ENCODE measurements around the gene STON2.
"Not testable (repeated sequence)": the region's sequence is repeated elsewhere in the genome, so short reads cannot be mapped to it uniquely, and the experiment has no call there.

Gene STON2

DNA sequence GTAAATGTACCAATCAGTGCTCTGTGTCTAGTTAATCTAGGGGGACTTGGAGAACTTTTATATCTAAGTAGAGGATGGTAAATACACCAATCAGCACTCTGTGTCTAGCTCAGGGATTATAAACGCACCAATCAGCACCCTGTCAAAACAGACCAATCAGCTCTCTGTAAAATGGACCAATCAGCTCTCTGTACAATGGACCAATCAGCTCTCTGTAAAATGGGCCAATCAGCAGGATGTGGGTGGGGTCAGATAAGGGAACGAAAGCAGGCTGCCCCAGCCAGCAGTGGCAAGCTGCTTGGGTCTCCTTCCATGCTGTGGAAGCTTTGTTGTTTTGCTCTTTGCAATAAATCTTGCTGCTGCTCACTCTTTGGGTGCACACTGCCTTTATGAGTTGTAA is 163.3 kb downstream of the STON2 start:
- not testable (repeated sequence) for H3K4me1 ChIP-seq (ENCODE audit: control insufficient read depth, insufficient read depth, low read length); H3K27me3 ChIP-seq (ENCODE audit: control insufficient read depth, insufficient read depth, low read length, poor library complexity, severe bottlenecking); H3K27ac ChIP-seq (ENCODE audit: insufficient read depth, low read depth, low read length, poor library complexity, severe bottlenecking); H3K9me3 ChIP-seq (ENCODE audit: control insufficient read depth, low read length); H3K4me3 ChIP-seq (ENCODE audit: insufficient read depth, low read depth, low read length); H3K36me3 ChIP-seq (ENCODE audit: control insufficient read depth, insufficient read depth, low read length)
- WGBS, 2 experiments, result 90 to 93% methylated on average over 2 of the region's 2 CpGs

DNA sequence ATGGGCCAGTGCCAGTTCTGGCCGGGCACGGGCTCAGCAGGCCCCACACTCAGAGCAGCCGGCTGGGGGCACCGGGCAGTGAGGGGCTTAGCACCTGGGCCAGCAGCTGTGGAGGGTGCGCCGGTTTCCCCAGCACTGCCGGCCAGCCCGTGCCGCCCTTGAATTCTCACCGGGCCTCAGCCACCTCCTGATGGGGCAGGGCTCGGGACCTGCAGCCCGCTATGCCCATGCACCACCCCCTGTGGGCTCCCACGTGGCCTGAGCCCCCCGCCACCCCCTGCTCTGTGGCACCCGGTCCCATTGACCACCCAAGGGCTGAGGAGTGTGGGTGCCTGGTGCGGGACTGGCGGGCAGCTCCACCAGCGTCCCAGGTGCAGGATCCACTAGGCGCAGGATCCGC is 164.0 kb downstream of the STON2 start:
- WGBS, 2 experiments, result 93 to 95% methylated on average over 20 of the region's 20 CpGs
- Histone ChIP-seq H3K27me3 (ENCODE audit: control insufficient read depth, insufficient read depth, low read length, poor library complexity, severe bottlenecking) (no peaks in the 10 kb centered on the region), H3K4me3 (ENCODE audit: insufficient read depth, low read depth, low read length) (no peak overlapping the region), H3K4me1 (ENCODE audit: control insufficient read depth, insufficient read depth, low read length) (peaks cover 10% of the 10 kb centered on the region), H3K36me3 (ENCODE audit: control insufficient read depth, insufficient read depth, low read length) (no peaks in the 10 kb centered on the region), H3K27ac (ENCODE audit: insufficient read depth, low read depth, low read length, poor library complexity, severe bottlenecking) (no peak overlapping the region), H3K9me3 (ENCODE audit: control insufficient read depth, low read length) (no peaks in the 10 kb centered on the region)

DNA sequence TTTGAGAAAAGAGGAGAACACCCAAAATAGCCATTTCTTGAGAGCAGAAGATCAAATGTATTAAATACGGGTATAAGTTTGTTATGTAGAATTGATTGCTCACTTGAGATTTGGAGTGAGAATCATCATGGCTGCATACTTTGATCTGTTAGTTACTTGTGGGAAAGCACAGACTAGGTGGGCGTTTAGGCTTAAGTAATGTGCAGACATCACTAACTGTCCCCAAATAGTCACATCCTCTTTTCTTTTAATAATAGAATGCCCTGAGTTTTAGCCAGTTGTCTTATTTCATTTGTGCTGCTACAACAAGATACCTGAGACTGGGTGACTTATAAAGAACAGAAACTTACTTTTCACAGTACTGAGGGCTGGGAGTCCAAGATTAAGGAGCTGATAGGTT is 165.0 kb downstream of the STON2 start:
- 89% methylated on average over 2 of the region's 2 CpGs for WGBS, 2 experiments
- H3K4me3 ChIP-seq (ENCODE audit: insufficient read depth, low read depth, low read length), result no peak overlapping the region
- H3K9me3 ChIP-seq (ENCODE audit: control insufficient read depth, low read length), result peaks cover 3% of the 10 kb centered on the region
- H3K4me1 ChIP-seq (ENCODE audit: control insufficient read depth, insufficient read depth, low read length), result peaks cover 10% of the 10 kb centered on the region
- H3K27me3 ChIP-seq (ENCODE audit: control insufficient read depth, insufficient read depth, low read length, poor library complexity, severe bottlenecking), result no peaks in the 10 kb centered on the region
- H3K27ac ChIP-seq (ENCODE audit: insufficient read depth, low read depth, low read length, poor library complexity, severe bottlenecking), result no peak overlapping the region
- H3K36me3 ChIP-seq (ENCODE audit: control insufficient read depth, insufficient read depth, low read length), result no peaks in the 10 kb centered on the region

DNA sequence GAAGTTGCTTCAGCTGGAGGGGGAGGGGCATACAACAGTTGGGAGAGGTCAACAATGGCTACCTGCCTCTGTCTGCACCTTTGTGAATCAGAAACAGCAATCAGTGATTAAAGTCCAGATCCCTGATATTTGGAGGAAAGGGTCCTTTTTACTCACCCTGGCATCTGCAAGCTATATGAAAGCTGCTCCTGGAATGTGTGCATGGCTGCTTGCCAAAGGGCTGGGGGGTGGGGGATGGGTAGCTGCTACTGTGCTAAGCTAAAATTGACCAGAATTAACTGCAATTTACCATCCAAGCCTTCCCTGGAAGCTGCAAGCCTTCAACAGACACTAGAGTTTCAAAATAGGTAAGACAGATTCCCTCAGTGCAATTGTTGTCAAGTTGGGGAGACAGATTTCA is 165.8 kb downstream of the STON2 start:
- Histone ChIP-seq H3K27ac (ENCODE audit: insufficient read depth, low read depth, low read length, poor library complexity, severe bottlenecking) (no peak overlapping the region), H3K4me1 (ENCODE audit: control insufficient read depth, insufficient read depth, low read length) (peaks cover 10% of the 10 kb centered on the region), H3K36me3 (ENCODE audit: control insufficient read depth, insufficient read depth, low read length) (no peaks in the 10 kb centered on the region), H3K4me3 (ENCODE audit: insufficient read depth, low read depth, low read length) (no peak overlapping the region), H3K27me3 (ENCODE audit: control insufficient read depth, insufficient read depth, low read length, poor library complexity, severe bottlenecking) (no peaks in the 10 kb centered on the region), H3K9me3 (ENCODE audit: control insufficient read depth, low read length) (peaks cover 3% of the 10 kb centered on the region)

DNA sequence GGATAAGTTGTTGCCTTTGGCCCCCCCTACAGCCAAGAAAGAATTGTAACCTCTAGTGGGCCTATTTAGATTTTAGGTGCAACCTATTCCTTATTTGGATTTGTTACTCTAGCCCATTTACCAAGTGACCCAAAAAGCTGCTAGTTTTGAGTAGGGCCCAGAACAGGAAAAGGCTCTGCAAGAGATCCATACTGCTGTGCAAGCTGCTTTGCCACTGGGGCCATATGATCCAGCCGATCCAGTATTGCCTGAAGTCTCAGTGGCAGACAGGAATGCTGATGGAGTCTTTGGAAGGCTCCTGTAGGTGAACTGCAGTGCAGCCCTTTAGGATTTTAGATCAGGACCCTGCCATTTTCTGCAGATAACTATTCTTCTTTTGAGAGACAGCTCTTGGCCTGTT is 166.5 kb downstream of the STON2 start:
- H3K4me3 ChIP-seq (ENCODE audit: insufficient read depth, low read depth, low read length), result no peak overlapping the region
- 92 to 96% methylated on average over 1 of the region's 1 CpG for WGBS, 2 experiments
- H3K27me3 ChIP-seq (ENCODE audit: control insufficient read depth, insufficient read depth, low read length, poor library complexity, severe bottlenecking), result no peaks in the 10 kb centered on the region
- peaks cover 10% of the 10 kb centered on the region for H3K4me1 ChIP-seq (ENCODE audit: control insufficient read depth, insufficient read depth, low read length)
- peaks cover 3% of the 10 kb centered on the region for H3K9me3 ChIP-seq (ENCODE audit: control insufficient read depth, low read length)
- no peak overlapping the region for H3K27ac ChIP-seq (ENCODE audit: insufficient read depth, low read depth, low read length, poor library complexity, severe bottlenecking)
- H3K36me3 ChIP-seq (ENCODE audit: control insufficient read depth, insufficient read depth, low read length), result no peaks in the 10 kb centered on the region

DNA sequence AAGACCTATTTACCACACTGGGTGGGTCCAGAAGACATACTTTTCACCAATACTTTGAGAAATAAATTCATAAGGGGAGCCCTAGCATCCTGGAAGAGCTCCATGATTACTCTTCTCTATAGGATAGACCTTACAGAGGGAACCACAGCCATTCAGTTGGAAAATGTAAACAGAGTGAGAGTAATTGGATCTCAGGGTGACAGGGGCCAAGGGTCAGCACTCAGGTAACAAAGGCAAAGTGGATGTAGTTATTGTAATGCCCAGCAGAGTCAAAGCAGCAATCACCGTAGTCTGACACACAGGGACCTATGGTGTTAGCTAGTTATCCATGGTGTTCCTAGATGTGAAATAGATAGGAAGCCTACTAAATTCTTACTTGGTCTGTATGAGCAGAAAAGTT is 168.6 kb downstream of the STON2 start:
- Histone ChIP-seq H3K27ac (ENCODE audit: insufficient read depth, low read depth, low read length, poor library complexity, severe bottlenecking) (no peak overlapping the region), H3K36me3 (ENCODE audit: control insufficient read depth, insufficient read depth, low read length) (no peaks in the 10 kb centered on the region), H3K27me3 (ENCODE audit: control insufficient read depth, insufficient read depth, low read length, poor library complexity, severe bottlenecking) (no peaks in the 10 kb centered on the region), H3K4me1 (ENCODE audit: control insufficient read depth, insufficient read depth, low read length) (peaks cover 10% of the 10 kb centered on the region), H3K4me3 (ENCODE audit: insufficient read depth, low read depth, low read length) (no peak overlapping the region), H3K9me3 (ENCODE audit: control insufficient read depth, low read length) (peaks cover 3% of the 10 kb centered on the region)
- WGBS, 2 experiments, result 46 to 49% methylated on average over 1 of the region's 1 CpG

DNA sequence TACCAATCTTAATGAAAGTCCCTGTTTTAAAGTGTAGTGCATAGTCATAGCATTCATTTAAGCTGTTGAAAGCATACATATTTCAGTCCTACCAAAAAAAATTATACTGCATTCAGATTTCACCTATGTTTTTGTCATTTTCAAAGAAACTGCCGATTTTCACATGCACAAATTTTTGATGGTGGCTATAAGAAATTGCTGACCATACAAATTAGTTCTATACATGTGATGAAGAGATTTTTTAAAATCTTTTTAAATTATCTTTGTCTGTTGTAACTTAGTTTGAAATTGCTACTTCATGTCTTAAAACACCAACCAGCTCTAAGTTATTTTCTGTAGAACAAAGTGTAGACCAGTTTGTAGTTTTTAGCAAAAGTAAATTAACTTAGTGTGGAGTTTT is 175.9 kb downstream of the STON2 start:
- WGBS, 2 experiments, result 78% methylated on average over 1 of the region's 1 CpG; no CpG with 5 or more reads in 1 of the 2 experiments
- H3K4me1 ChIP-seq (ENCODE audit: control insufficient read depth, insufficient read depth, low read length), result no peaks in the 10 kb centered on the region

DNA sequence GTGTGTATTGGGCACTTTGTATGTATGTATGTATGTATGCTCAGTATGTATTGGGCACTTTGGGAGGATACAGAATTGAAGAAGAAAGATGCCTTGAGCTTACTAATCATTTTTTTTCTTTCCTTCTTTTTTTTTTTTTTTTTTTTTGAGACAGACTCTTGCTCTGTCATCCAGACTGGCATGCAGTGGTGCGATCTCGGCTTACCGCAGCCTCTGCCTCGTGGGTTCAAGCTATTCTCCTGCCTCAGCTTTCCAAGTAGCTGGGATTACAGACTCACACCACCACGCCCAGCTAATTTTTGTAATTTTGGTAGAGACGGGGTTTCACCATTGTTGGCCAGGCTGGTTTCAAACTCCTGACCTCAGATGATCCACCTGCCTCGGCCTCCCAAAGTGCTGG is 176.3 kb downstream of the STON2 start:
- H3K27ac ChIP-seq (ENCODE audit: insufficient read depth, low read depth, low read length, poor library complexity, severe bottlenecking); H3K36me3 ChIP-seq (ENCODE audit: control insufficient read depth, insufficient read depth, low read length); H3K9me3 ChIP-seq (ENCODE audit: control insufficient read depth, low read length); H3K27me3 ChIP-seq (ENCODE audit: control insufficient read depth, insufficient read depth, low read length, poor library complexity, severe bottlenecking); H3K4me1 ChIP-seq (ENCODE audit: control insufficient read depth, insufficient read depth, low read length); H3K4me3 ChIP-seq (ENCODE audit: insufficient read depth, low read depth, low read length): not testable (repeated sequence)
- WGBS, 2 experiments, result 91 to 94% methylated on average over 7 of the region's 7 CpGs

More for the DNA sequence above, 175.9 kb downstream of the STON2 start:
- Histone ChIP-seq H3K27me3 (ENCODE audit: control insufficient read depth, insufficient read depth, low read length, poor library complexity, severe bottlenecking) (no peaks in the 10 kb centered on the region), H3K4me3 (ENCODE audit: insufficient read depth, low read depth, low read length) (no peak overlapping the region), H3K9me3 (ENCODE audit: control insufficient read depth, low read length) (no peaks in the 10 kb centered on the region), H3K36me3 (ENCODE audit: control insufficient read depth, insufficient read depth, low read length) (no peaks in the 10 kb centered on the region), H3K27ac (ENCODE audit: insufficient read depth, low read depth, low read length, poor library complexity, severe bottlenecking) (no peak overlapping the region)

DNA sequence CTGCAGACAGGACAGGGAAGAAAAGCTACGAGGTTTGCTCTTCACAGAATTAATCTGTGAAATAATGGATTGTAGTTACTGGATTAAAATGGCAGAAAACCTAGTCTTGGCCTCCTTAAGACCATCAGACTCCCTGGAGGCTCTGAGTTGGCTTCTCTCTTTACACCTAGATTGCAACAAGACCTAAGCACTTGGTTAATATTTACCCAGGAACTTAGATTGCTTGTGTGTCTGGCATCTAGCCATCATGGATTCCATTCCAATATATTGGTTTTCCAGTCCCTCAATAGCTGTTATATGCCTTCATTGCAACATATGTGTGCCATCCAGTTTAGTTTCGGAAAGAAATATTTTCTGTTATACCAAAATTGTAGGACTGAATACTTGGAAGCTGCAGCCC is 177.4 kb downstream of the STON2 start:
- no peaks in the 10 kb centered on the region for H3K27me3 ChIP-seq (ENCODE audit: control insufficient read depth, insufficient read depth, low read length, poor library complexity, severe bottlenecking)
- H3K9me3 ChIP-seq (ENCODE audit: control insufficient read depth, low read length), result no peaks in the 10 kb centered on the region
- 90 to 97% methylated on average over 2 of the region's 2 CpGs for WGBS, 2 experiments
- no peak overlapping the region for H3K27ac ChIP-seq (ENCODE audit: insufficient read depth, low read depth, low read length, poor library complexity, severe bottlenecking)
- no peaks in the 10 kb centered on the region for H3K36me3 ChIP-seq (ENCODE audit: control insufficient read depth, insufficient read depth, low read length)
- no peak overlapping the region for H3K4me3 ChIP-seq (ENCODE audit: insufficient read depth, low read depth, low read length)
- H3K4me1 ChIP-seq (ENCODE audit: control insufficient read depth, insufficient read depth, low read length), result no peaks in the 10 kb centered on the region

DNA sequence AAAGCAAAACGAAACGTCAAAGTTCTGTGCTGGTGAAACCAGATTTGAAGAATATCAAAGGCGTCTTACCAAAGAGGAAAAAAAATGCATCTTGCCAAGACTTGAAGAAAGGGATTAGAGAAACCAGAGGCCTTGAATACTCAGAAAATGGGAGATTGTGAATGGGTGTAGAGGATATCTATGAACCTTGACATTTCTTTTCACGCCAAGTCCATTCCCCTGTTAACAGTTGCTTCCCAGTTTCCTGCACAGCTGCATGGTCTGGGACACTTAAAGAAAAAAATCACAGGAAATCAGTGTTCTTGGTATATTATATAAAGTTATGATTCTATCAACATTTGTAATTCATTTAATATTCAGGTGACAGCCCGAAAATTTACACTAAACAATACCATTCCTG is 178.0 kb downstream of the STON2 start:
- WGBS, 2 experiments, result 84 to 87% methylated on average over 5 of the region's 5 CpGs
- Histone ChIP-seq H3K27ac (ENCODE audit: insufficient read depth, low read depth, low read length, poor library complexity, severe bottlenecking) (no peak overlapping the region), H3K4me3 (ENCODE audit: insufficient read depth, low read depth, low read length) (peak overlapping the region; percentile 72), H3K27me3 (ENCODE audit: control insufficient read depth, insufficient read depth, low read length, poor library complexity, severe bottlenecking) (no peaks in the 10 kb centered on the region), H3K4me1 (ENCODE audit: control insufficient read depth, insufficient read depth, low read length) (no peaks in the 10 kb centered on the region), H3K36me3 (ENCODE audit: control insufficient read depth, insufficient read depth, low read length) (no peaks in the 10 kb centered on the region), H3K9me3 (ENCODE audit: control insufficient read depth, low read length) (no peaks in the 10 kb centered on the region)

DNA sequence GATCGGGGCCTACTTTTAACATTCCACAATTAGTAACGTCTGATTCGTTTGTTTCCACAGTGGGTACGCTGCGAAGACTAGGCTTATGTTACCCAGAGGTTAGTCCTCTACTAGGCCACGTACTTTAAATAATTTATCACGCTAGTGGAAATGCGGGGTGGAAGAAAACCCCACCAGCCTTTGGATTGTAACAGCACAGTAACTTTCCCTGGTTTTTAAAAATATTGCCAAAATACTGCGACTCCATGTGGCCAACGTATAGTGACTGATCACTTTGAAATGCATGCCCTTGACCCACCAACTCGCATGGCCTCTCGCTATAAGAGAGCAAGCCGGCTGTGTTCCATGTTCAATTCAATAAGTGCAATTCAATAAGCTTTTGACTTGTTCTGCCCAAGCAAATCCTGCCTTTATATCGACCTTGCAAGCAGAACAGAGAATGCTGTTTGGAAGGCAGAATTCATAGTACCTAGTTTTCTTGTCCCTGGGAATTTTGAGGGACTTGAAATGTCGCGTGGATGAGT is 178.5 kb downstream of the STON2 start:
- Histone ChIP-seq H3K27ac (ENCODE audit: insufficient read depth, low read depth, low read length, poor library complexity, severe bottlenecking) (peak overlapping the region; percentile 99), H3K27me3 (ENCODE audit: control insufficient read depth, insufficient read depth, low read length, poor library complexity, severe bottlenecking) (no peaks in the 10 kb centered on the region), H3K9me3 (ENCODE audit: control insufficient read depth, low read length) (no peaks in the 10 kb centered on the region), H3K4me3 (ENCODE audit: insufficient read depth, low read depth, low read length) (peak overlapping the region; percentile 72), H3K4me1 (ENCODE audit: control insufficient read depth, insufficient read depth, low read length) (peaks cover 2% of the 10 kb centered on the region), H3K36me3 (ENCODE audit: control insufficient read depth, insufficient read depth, low read length) (no peaks in the 10 kb centered on the region)
- WGBS, 2 experiments, result 32 to 33% methylated on average over 16 of the region's 16 CpGs
